IMR-90 (cell line): ENCODE results near the gene SPAG16. TPM values are rescaled to one million over a fixed set of nuclear protein-coding genes. Genes with fewer than 3 reads are reported as not detected.

Experiments used
- ATAC-seq: fragments of 200-7000 bp; cut with Tn5 transposase; 2 replicates; pipeline ENCODE4 v1.9.1; 2020; ENCODE audit warnings: low read depth, mild to moderate bottlenecking, moderate library complexity
- BruUV-seq: library from RNA; stranded (reverse); fragments of 400-500 nt; replicated peaks from 2 replicates; lab custom pipeline; 2021; lab: Mats Ljungman, UMichigan
- CTCF ChIA-PET: fragments of 300-600 bp; formaldehyde crosslinking; extraction: SDS; loops from one replicate; lab custom pipeline; 2021; ENCODE audit warnings: antibody characterized with exemption; lab: Yijun Ruan, JAX
- POLR2A ChIA-PET: fragments of 300-600 bp; sonication (Branson Sonifier 250); formaldehyde crosslinking; loops from one replicate; lab custom pipeline; 2022; ENCODE audit warnings: antibody characterized with exemption; ENCODE audit not compliant: unreplicated experiment; lab: Charles Lee
- DNase-seq: peaks from one replicate; pipeline ENCODE4 v3.0.0; 2013
- H2AFZ ChIP-seq: replicated peaks from 2 replicates; pipeline ENCODE3; 2013; ENCODE audit warnings: low read length, mild to moderate bottlenecking; ENCODE audit not compliant: poor library complexity
- H2AK5ac ChIP-seq: 2 replicates; pipeline ENCODE4 v1.6.1; 2013; ENCODE audit warnings: low read depth, low read length, inconsistent platforms
- H2AK9ac ChIP-seq: replicated peaks from 2 replicates; pipeline ENCODE3; 2013; ENCODE audit warnings: mild to moderate bottlenecking, low read depth, low read length, moderate library complexity; ENCODE audit not compliant: poor library complexity
- H2BK120ac ChIP-seq: 2 replicates; pipeline ENCODE4 v1.6.1; 2013; ENCODE audit warnings: low read depth, low read length, inconsistent platforms
- H2BK15ac ChIP-seq: 3 replicates; pipeline ENCODE4 v1.6.1; 2013; ENCODE audit warnings: low read depth, low read length, inconsistent platforms
- H2BK20ac ChIP-seq: 2 replicates; pipeline ENCODE4 v1.6.1; 2013; ENCODE audit warnings: low read depth, mild to moderate bottlenecking, inconsistent platforms, low read length, moderate library complexity
- H2BK5ac ChIP-seq: 2 replicates; pipeline ENCODE4 v1.6.1; 2013; ENCODE audit warnings: mild to moderate bottlenecking, low read depth, low read length, inconsistent platforms; ENCODE audit not compliant: poor library complexity, severe bottlenecking
- H3K14ac ChIP-seq: replicated peaks from 2 replicates; pipeline ENCODE4 v1.6.1; 2013; ENCODE audit warnings: low read depth, low read length, inconsistent platforms
- H3K18ac ChIP-seq: 2 replicates; pipeline ENCODE4 v1.6.1; 2013; ENCODE audit warnings: low read depth, low read length, control low read depth
- H3K23ac ChIP-seq: 2 replicates; pipeline ENCODE4 v1.6.1; 2013; ENCODE audit warnings: low read depth, low read length, inconsistent platforms
- H3K27ac ChIP-seq: 2 replicates; pipeline ENCODE4 v1.5.1; 2013; ENCODE audit warnings: mild to moderate bottlenecking, control low read depth, low read length; ENCODE audit not compliant: insufficient read depth
- H3K27me3 ChIP-seq: 2 replicates; pipeline ENCODE4 v1.6.1; 2013; ENCODE audit warnings: low read length; ENCODE audit not compliant: control insufficient read depth, insufficient read depth
- H3K36me3 ChIP-seq: 2 replicates; pipeline ENCODE4 v1.6.1; 2013; ENCODE audit warnings: low read length, mixed read lengths; ENCODE audit not compliant: control insufficient read depth, insufficient read depth
- H3K4ac ChIP-seq: 2 replicates; pipeline ENCODE4 v1.6.1; 2013; ENCODE audit warnings: low read depth, low read length, inconsistent platforms
- H3K4me1 ChIP-seq: 2 replicates; pipeline ENCODE4 v1.6.1; 2013; ENCODE audit warnings: low read length, mixed read lengths; ENCODE audit not compliant: control insufficient read depth, insufficient read depth
- H3K4me2 ChIP-seq: 2 replicates; pipeline ENCODE4 v1.6.1; 2013; ENCODE audit warnings: low read depth, mild to moderate bottlenecking, control low read depth, low read length, moderate library complexity
- H3K4me3 ChIP-seq: 2 replicates; pipeline ENCODE4 v1.5.1; 2013; ENCODE audit warnings: low read depth, mild to moderate bottlenecking, control low read depth, low read length, moderate library complexity; ENCODE audit not compliant: insufficient read depth
- H3K56ac ChIP-seq: 2 replicates; pipeline ENCODE4 v1.6.1; 2013; ENCODE audit warnings: low read length, inconsistent platforms; ENCODE audit not compliant: insufficient read depth; ENCODE audit errors: extremely low read depth
- H3K79me1 ChIP-seq, 2 experiments: 2 replicates each; pipeline ENCODE4 v1.6.1; 2013; ENCODE audit warnings: low read length in 2 of 2, inconsistent platforms in 1 of 2, low read depth in 1 of 2
- H3K9ac ChIP-seq: 2 replicates; pipeline ENCODE4 v1.6.1; 2013; ENCODE audit warnings: low read depth, low read length, control low read depth
- H3K9me1 ChIP-seq: 2 replicates; pipeline ENCODE4 v1.6.1; 2013; ENCODE audit warnings: low read length, inconsistent platforms; ENCODE audit not compliant: insufficient read depth
- H3K9me3 ChIP-seq: 2 replicates; pipeline ENCODE4 v1.6.1; 2013; ENCODE audit warnings: low read length; ENCODE audit not compliant: control insufficient read depth, insufficient read depth
- H4K20me1 ChIP-seq: 2 replicates; pipeline ENCODE4 v1.6.1; 2013; ENCODE audit warnings: low read length, inconsistent platforms; ENCODE audit not compliant: insufficient read depth
- H4K5ac ChIP-seq: 2 replicates; pipeline ENCODE4 v1.6.1; 2013; ENCODE audit warnings: mild to moderate bottlenecking, low read depth, low read length, control low read depth
- H4K8ac ChIP-seq, 2 experiments: 2 replicates each; pipeline ENCODE4 v1.6.1; 2013; ENCODE audit warnings: low read depth in 2 of 2, low read length in 2 of 2, control low read depth in 1 of 2, inconsistent platforms in 1 of 2
- H4K91ac ChIP-seq: 2 replicates; pipeline ENCODE4 v1.6.1; 2013; ENCODE audit warnings: low read depth, low read length, inconsistent platforms; ENCODE audit not compliant: insufficient read depth
- BHLHE40 ChIP-seq: fragments of 150-350 bp; IDR thresholded peaks from 2 replicates; pipeline ENCODE4 v1.6.1; 2016; ENCODE audit warnings: mild to moderate bottlenecking, low read depth, low read length
- CEBPB ChIP-seq: IDR thresholded peaks from 2 replicates; pipeline ENCODE4 v1.6.1; 2012; ENCODE audit warnings: low read depth, low read length, improper control_type of control experiment
- ELK1 ChIP-seq: fragments of 150-350 bp; IDR thresholded peaks from 2 replicates; pipeline ENCODE4 v1.6.1; 2016; ENCODE audit warnings: low read depth, mild to moderate bottlenecking, low read length, moderate library complexity, borderline replicate concordance
- FOS ChIP-seq: fragments of 150-350 bp; IDR thresholded peaks from 2 replicates; pipeline ENCODE4 v1.6.1; 2016; ENCODE audit warnings: low read depth, low read length
- MXI1 ChIP-seq: IDR thresholded peaks from 2 replicates; pipeline ENCODE4 v1.6.1; 2012; ENCODE audit warnings: low read depth, mild to moderate bottlenecking, low read length, moderate library complexity, borderline replicate concordance
- NFE2L2 ChIP-seq: fragments of 150-350 bp; IDR thresholded peaks from 2 replicates; pipeline ENCODE4 v1.6.1; 2016; ENCODE audit warnings: low read depth, mild to moderate bottlenecking, low read length
- POLR2A ChIP-seq: IDR thresholded peaks from 2 replicates; pipeline ENCODE4 v1.6.1; 2012; ENCODE audit warnings: mild to moderate bottlenecking, low read depth, low read length
- RAD21 ChIP-seq: IDR thresholded peaks from 2 replicates; pipeline ENCODE4 v1.6.1; 2012; ENCODE audit warnings: low read length, improper control_type of control experiment
- RFX5 ChIP-seq: IDR thresholded peaks from 2 replicates; pipeline ENCODE4 v1.8.0; 2012; ENCODE audit warnings: low read depth, mild to moderate bottlenecking, low read length, moderate library complexity
- WGBS, 2 experiments: methylation state at CpG; one replicate each; pipeline versions ENCODE4 v1.1.5 to v1.1.7; 2013; ENCODE audit warnings: missing lambda C conversion rate in 2 of 2; ENCODE audit not compliant: insufficient read length in 1 of 2; ENCODE audit errors: extremely low coverage in 2 of 2; 5-methylcytosine and 5-hydroxymethylcytosine counted together
- dilution Hi-C: fragments of 300-500 bp; cut with HindIII; formaldehyde crosslinking; loops from one replicate; pipeline ENCODE4 v1.14.3; 2018; ENCODE audit warnings: low sequenced_read_pairs; ENCODE audit not compliant: unreplicated experiment
- in situ Hi-C: fragments of 300-500 bp; cut with MboI; formaldehyde crosslinking; loops from 3 replicates; pipeline ENCODE4 v1.14.3; 2019; ENCODE audit warnings: low sequenced_read_pairs, inconsistent platforms, mixed read lengths
- intact Hi-C: fragments of 100-400 bp; cut with micrococcal nuclease; formaldehyde crosslinking; loops from 2 replicates; pipeline ENCODE4 v1.10.0; 2022
- polyA plus RNA-seq, 3 experiments: library from polyadenylated mRNA; depleted of rRNA; stranded (reverse); fragments of >200 nt; gene quantifications; 2 replicates each; pipeline ENCODE4 v1.2.3, GENCODE V29; 2012; ENCODE audit warnings: low replicate concordance in 1 of 3
- total RNA-seq: library from RNA; depleted of rRNA; stranded (reverse); fragments of >200 nt; gene quantifications from 2 replicates; pipeline ENCODE4 v1.2.3, GENCODE V29; 2012

SPAG16 gene
- total and polyA plus RNA-seq, 2 of the 4 experiments (the other 2 are of a cell fraction): 7.3 to 13.5 TPM

GRCh38 chr2:213923543-213923942 lies 639.3 kb downstream of the SPAG16 start:
- no peak overlapping the region for H2AK5ac ChIP-seq
- H2BK15ac ChIP-seq: no peak overlapping the region
- no peak overlapping the region for H3K56ac ChIP-seq
- intact Hi-C loops: no loop called here
- H3K9ac ChIP-seq: no peak overlapping the region
- no peaks in the 10 kb centered on the region for H3K4me1 ChIP-seq
- ChIA-PET CTCF (no interaction called here), POLR2A (no interaction called here)
- H3K4ac ChIP-seq: no peak overlapping the region
- TF ChIP-seq FOS: no peak
- no peak for TF ChIP-seq POLR2A
- no peak for TF ChIP-seq RFX5
- no peak for TF ChIP-seq RAD21
- no peak for TF ChIP-seq ELK1
- no peak for TF ChIP-seq MXI1
- no peak for TF ChIP-seq NFE2L2
- no peak for TF ChIP-seq CEBPB
- no peak for TF ChIP-seq BHLHE40
- no CpG with 5 or more reads among the region's 3 CpGs for WGBS, 2 experiments
- no peaks in the 10 kb centered on the region for H4K20me1 ChIP-seq
- no peak overlapping the region for H3K4me2 ChIP-seq
- no peaks in the 10 kb centered on the region for H3K9me1 ChIP-seq
- no peaks in the 10 kb centered on the region for H3K79me1 ChIP-seq
- no peak overlapping the region for H4K8ac ChIP-seq
- dilution Hi-C loops: no loop called here
- no peak overlapping the region for H3K4me3 ChIP-seq
- DNase-seq (no peak), ATAC-seq (no peak)
- H3K27ac ChIP-seq: no peak overlapping the region
- no peak overlapping the region for H2BK20ac ChIP-seq
- H4K91ac ChIP-seq: no peak overlapping the region
- H2AK9ac ChIP-seq: no peak overlapping the region
- H2AFZ ChIP-seq: no peak overlapping the region
- H3K14ac ChIP-seq: no peak overlapping the region
- H2BK5ac ChIP-seq: no peak overlapping the region
- no peaks in the 10 kb centered on the region for H3K36me3 ChIP-seq
- no peak overlapping the region for H3K23ac ChIP-seq
- peaks cover 9% of the 10 kb centered on the region for H3K9me3 ChIP-seq
- no peak overlapping the region for H4K5ac ChIP-seq
- in situ Hi-C loops: no loop called here
- H3K18ac ChIP-seq: no peak overlapping the region
- no peak overlapping the region for H2BK120ac ChIP-seq
- no peaks in the 10 kb centered on the region for H3K27me3 ChIP-seq
- BruUV-seq: no TSS peak
